Measurements from ENCODE around the gene PHF20.
A peak's percentile ranks its signal among the peaks of the same experiment; 100 is the strongest.
"Not testable (repeated sequence)": the region's sequence is repeated elsewhere in the genome, so short reads cannot be mapped to it uniquely, and the experiment has no call there.

The PHF20 gene
- 69.5 to 113 reads per million in 2 experiments for total RNA-seq

GRCh38 chr20:35771689-35772562 lies at the start of gene PHF20:
PHF20 (plus strand) TSS chr20:35772015; CDS start chr20:35801523, 29,508 bp downstream.
- peak; percentile 100 for DNase-seq (ENCODE audit: low read depth)

GRCh38 chr20:35723275-35723639 lies 48.6 kb upstream of the PHF20 start:
- not testable (repeated sequence) for DNase-seq (ENCODE audit: low read depth)

GRCh38 chr20:35723652-35724320 lies 48.0 kb upstream of the PHF20 start:
- DNase-seq (ENCODE audit: low read depth), result not testable (repeated sequence)

GRCh38 chr20:35724321-35725230 lies 47.2 kb upstream of the PHF20 start:
- DNase-seq (ENCODE audit: low read depth), result no peak

GRCh38 chr20:35726842-35727711 lies 44.7 kb upstream of the PHF20 start:
- no peak for DNase-seq (ENCODE audit: low read depth)

GRCh38 chr20:35729283-35729807 lies 42.5 kb upstream of the PHF20 start:
- DNase-seq (ENCODE audit: low read depth), result no peak

GRCh38 chr20:35729836-35730582 lies 41.8 kb upstream of the PHF20 start:
- DNase-seq (ENCODE audit: low read depth), result no peak

GRCh38 chr20:35730583-35731468 lies 41.0 kb upstream of the PHF20 start:
- DNase-seq (ENCODE audit: low read depth), result no peak

- no peak for DNase-seq (ENCODE audit: low read depth)
These were observed 40.4 kb upstream of the PHF20 start for GRCh38 chr20:35731469-35731788.

- no peak for DNase-seq (ENCODE audit: low read depth)
These were observed 39.8 kb upstream of the PHF20 start for GRCh38 chr20:35731862-35732643.

- DNase-seq (ENCODE audit: low read depth), result no peak
These were observed 39.2 kb upstream of the PHF20 start for GRCh38 chr20:35732644-35732982.

- no peak for DNase-seq (ENCODE audit: low read depth)
These were observed 37.4 kb upstream of the PHF20 start for GRCh38 chr20:35734374-35734773.

- DNase-seq (ENCODE audit: low read depth), result no peak
These were observed 36.8 kb upstream of the PHF20 start for GRCh38 chr20:35734777-35735649.

- no peak for DNase-seq (ENCODE audit: low read depth)
These were observed 35.9 kb upstream of the PHF20 start for GRCh38 chr20:35735826-35736470.

- no peak for DNase-seq (ENCODE audit: low read depth)
These were observed 33.9 kb upstream of the PHF20 start for GRCh38 chr20:35737865-35738333.

GRCh38 chr20:35738410-35739179 lies 33.2 kb upstream of the PHF20 start:
- no peak for DNase-seq (ENCODE audit: low read depth)

Measured in T follicular helper cell (primary cell).